Panc1 (cell line): ENCODE measurements around the gene IGF1R. TPM values are rescaled to one million over a fixed set of nuclear protein-coding genes. Genes with fewer than 3 reads are reported as not detected.
A peak's percentile ranks its signal among the peaks of the same experiment; 100 is the strongest.

Experiments
- ATAC-seq: fragments of 200-7000 bp; cut with Tn5 transposase; 2 replicates; pipeline ENCODE4 v1.9.1; 2020; ENCODE audit warnings: mild to moderate bottlenecking, moderate library complexity
- BruUV-seq: library from RNA; stranded (reverse); fragments of 400-500 nt; replicated peaks from 2 replicates; lab custom pipeline; 2021; lab: Mats Ljungman, UMichigan
- CTCF ChIA-PET: fragments of 300-600 bp; sonication (Branson Sonifier 250); formaldehyde crosslinking; loops from one replicate; lab custom pipeline; 2022; ENCODE audit warnings: antibody characterized with exemption; lab: Charles Lee
- POLR2A ChIA-PET: fragments of 300-600 bp; sonication (Branson Sonifier 250); formaldehyde crosslinking; loops from one replicate; lab custom pipeline; 2022; ENCODE audit warnings: antibody characterized with exemption; lab: Charles Lee
- DNase-seq: peaks from one replicate; pipeline ENCODE4 v3.0.0-alpha.2; 2010; ENCODE audit warnings: low read depth, low spot score
- H3K27ac ChIP-seq: 2 replicates; pipeline ENCODE4 v1.5.1; 2011; ENCODE audit warnings: mild to moderate bottlenecking, low read length, inconsistent platforms
- H3K27me3 ChIP-seq: fragments of 200-500 bp; sonication (Bioruptor generic); 2 replicates; pipeline ENCODE4 v1.6.0; 2014; ENCODE audit warnings: low read length, inconsistent platforms; ENCODE audit not compliant: control insufficient read depth, insufficient read depth
- H3K36me3 ChIP-seq: fragments of 200-500 bp; sonication (Bioruptor generic); 2 replicates; pipeline ENCODE4 v1.5.1; 2014; ENCODE audit warnings: inconsistent platforms, mild to moderate bottlenecking, low read length, moderate library complexity; ENCODE audit not compliant: control insufficient read depth, insufficient read depth
- H3K4me1 ChIP-seq: 2 replicates; pipeline ENCODE4 v1.5.1; 2011; ENCODE audit warnings: inconsistent platforms, mild to moderate bottlenecking, low read length, moderate library complexity; ENCODE audit not compliant: control insufficient read depth, insufficient read depth
- H3K4me3 ChIP-seq, 2 experiments: 2 replicates each; pipeline ENCODE4 v1.5.1; 2011 to 2012; ENCODE audit warnings: low read depth in 2 of 2, low read length in 2 of 2, mild to moderate bottlenecking in 2 of 2, inconsistent platforms in 1 of 2, moderate library complexity in 1 of 2
- H3K9me3 ChIP-seq: fragments of 200-500 bp; sonication (Bioruptor generic); 2 replicates; pipeline ENCODE4 v1.5.1; 2014; ENCODE audit warnings: low read depth, mild to moderate bottlenecking, inconsistent platforms, low read length, moderate library complexity; ENCODE audit not compliant: control insufficient read depth, insufficient read depth
- CTCF ChIP-seq: fragments of 450-650 bp; IDR thresholded peaks from 2 replicates; pipeline ENCODE4 v1.5.1; 2017; ENCODE audit warnings: mild to moderate bottlenecking
- POLR2AphosphoS5 ChIP-seq: IDR thresholded peaks from 2 replicates; pipeline ENCODE4 v1.6.1; 2012; ENCODE audit warnings: mild to moderate bottlenecking, low read depth, low read length, moderate library complexity
- REST ChIP-seq, 2 experiments: IDR thresholded peaks; 2 replicates each; pipeline ENCODE4 v1.6.1; 2011 to 2012; ENCODE audit warnings: low read depth in 2 of 2, control low read depth in 1 of 2, low read length in 1 of 2, mild to moderate bottlenecking in 1 of 2, moderate library complexity in 1 of 2; ENCODE audit not compliant: insufficient read depth in 1 of 2
- SIN3A ChIP-seq: IDR thresholded peaks from 2 replicates; pipeline ENCODE4 v1.6.1; 2012; ENCODE audit warnings: low read depth, mild to moderate bottlenecking, low read length, moderate library complexity, borderline replicate concordance; ENCODE audit not compliant: insufficient read depth
- TCF7L2 ChIP-seq: IDR thresholded peaks from 2 replicates; pipeline ENCODE4 v1.6.1; 2011; ENCODE audit warnings: mild to moderate bottlenecking, low read depth, low read length, inconsistent platforms
- in situ Hi-C: cut with HindIII; loops from 2 replicates; pipeline ENCODE4 v1.10.0; 2016; ENCODE audit warnings: low sequenced_read_pairs, low pct_unique_long_range_greater_than_20kb
- intact Hi-C: fragments of 100-400 bp; cut with micrococcal nuclease; formaldehyde crosslinking; loops from one replicate; pipeline ENCODE4 v1.10.0; 2022; ENCODE audit not compliant: unreplicated experiment
- total RNA-seq: library from RNA; stranded (reverse); gene quantifications from one replicate; pipeline ENCODE4 v1.2.1, GENCODE V29; 2021; ENCODE audit not compliant: unreplicated experiment

The IGF1R gene
- total RNA-seq, 1 experiment from 2014 or later: 77.1 TPM

GRCh38 chr15:98958918-98959639 is 310.7 kb downstream of the IGF1R start:
- ChIA-PET POLR2A (no interaction called here), CTCF (no interaction called here)
- in situ Hi-C loops (no loop called here), intact Hi-C loops (no loop called here)
- Histone ChIP-seq H3K9me3 (peaks cover 18% of the 10 kb centered on the region), H3K4me1 (no peaks in the 10 kb centered on the region), H3K27me3 (no peaks in the 10 kb centered on the region), H3K36me3 (peaks cover 3% of the 10 kb centered on the region), H3K4me3 (no peak overlapping the region), H3K27ac (no peak overlapping the region)
- TF ChIP-seq POLR2AphosphoS5 (no peak), SIN3A (no peak), REST (IDR thresholded peaks at IDR 0.05; ENCODE audit: insufficient read depth in 1 of 2, low read depth in 2 of 2, low read length in 1 of 2) (no peak), TCF7L2 (no peak), CTCF (no peak)
- TSS peak; percentile 30 for BruUV-seq
- no peak for DNase-seq
- ATAC-seq: no peak

GRCh38 chr15:98959640-98960007 is 311.3 kb downstream of the IGF1R start:
- Histone ChIP-seq H3K36me3 (peaks cover 3% of the 10 kb centered on the region), H3K4me1 (no peaks in the 10 kb centered on the region), H3K27ac (no peak overlapping the region), H3K4me3 (no peak overlapping the region), H3K9me3 (peaks cover 18% of the 10 kb centered on the region), H3K27me3 (no peaks in the 10 kb centered on the region)
- ChIA-PET POLR2A (no interaction called here), CTCF (no interaction called here)
- DNase-seq: no peak
- TF ChIP-seq SIN3A: no peak
- no peak for TF ChIP-seq TCF7L2
- no peak for TF ChIP-seq CTCF
- no peak for TF ChIP-seq POLR2AphosphoS5
- TF ChIP-seq REST (IDR thresholded peaks at IDR 0.05; ENCODE audit: insufficient read depth in 1 of 2, low read depth in 2 of 2, low read length in 1 of 2): no peak
- in situ Hi-C loops (no loop called here), intact Hi-C loops (no loop called here)
- no peak for ATAC-seq
- BruUV-seq: no TSS peak
